CD14-positive monocyte (primary cell): ENCODE results near the gene PDCL3. TPM values are rescaled to one million over a fixed set of nuclear protein-coding genes. Genes with fewer than 3 reads are reported as not detected.

Experiments
- DNase-seq, 3 donors: peaks; one replicate each; pipeline ENCODE4 v3.0.0-alpha.2; 2011 to 2022
- H2AFZ ChIP-seq: 2 replicates; pipeline ENCODE4 v1.6.0; 2012; ENCODE audit warnings: mild to moderate bottlenecking, low read depth, low read length, inconsistent platforms; ENCODE audit not compliant: insufficient read depth, poor library complexity, severe bottlenecking
- H3K27ac ChIP-seq, 2 donors: 1 replicate in 1 of 2; 2 replicates in 1 of 2; pipeline ENCODE4 v1.5.1; 2012 to 2013; ENCODE audit warnings: low read length in 2 of 2, control low read depth in 1 of 2, inconsistent platforms in 1 of 2, low read depth in 1 of 2, mild to moderate bottlenecking in 1 of 2
- H3K27me3 ChIP-seq, 2 donors: one replicate each; pipeline versions ENCODE4 v1.6.0 to v1.6.1; 2011 to 2013; ENCODE audit warnings: low read length in 2 of 2; ENCODE audit not compliant: control insufficient read depth in 2 of 2, insufficient read depth in 2 of 2
- H3K36me3 ChIP-seq, 2 donors: replicated peaks in 1 of 2; 1 replicate in 1 of 2; 2 replicates in 1 of 2; pipeline versions ENCODE4 v1.5.1 to v1.6.1; 2012 to 2013; ENCODE audit warnings: low read length in 2 of 2, control low read depth in 1 of 2, inconsistent platforms in 1 of 2, mild to moderate bottlenecking in 1 of 2; ENCODE audit not compliant: insufficient read depth in 2 of 2, control insufficient read depth in 1 of 2
- H3K4me1 ChIP-seq, 2 donors: 1 replicate in 1 of 2; 2 replicates in 1 of 2; pipeline versions ENCODE4 v1.5.1 to v1.6.1; 2012 to 2013; ENCODE audit warnings: low read length in 2 of 2, control low read depth in 1 of 2, inconsistent platforms in 1 of 2, mild to moderate bottlenecking in 1 of 2, moderate library complexity in 1 of 2; ENCODE audit not compliant: insufficient read depth in 2 of 2, control insufficient read depth in 1 of 2
- H3K4me2 ChIP-seq: replicated peaks from 2 replicates; pipeline ENCODE3; 2012; ENCODE audit warnings: low read length, moderate library complexity, mild to moderate bottlenecking; ENCODE audit not compliant: poor library complexity, severe bottlenecking; ENCODE audit errors: extremely low read depth
- H3K4me3 ChIP-seq, 3 experiments: fragments of 200-600 bp in 1 of 3; sonication (generic) in 1 of 3; replicated peaks in 1 of 3; 1 replicate in 2 of 3; 2 replicates in 1 of 3; pipeline ENCODE4 v1.5.1; 2011 to 2013; ENCODE audit warnings: low read length in 3 of 3, mild to moderate bottlenecking in 3 of 3, control low read depth in 2 of 3, low read depth in 2 of 3, inconsistent platforms in 1 of 3, moderate library complexity in 1 of 3
- H3K79me2 ChIP-seq: 2 replicates; pipeline ENCODE4 v1.6.0; 2012; ENCODE audit warnings: mild to moderate bottlenecking, control low read depth, inconsistent platforms, low read length, moderate library complexity; ENCODE audit not compliant: insufficient read depth
- H3K9ac ChIP-seq: 2 replicates; pipeline ENCODE4 v1.6.0; 2017; ENCODE audit warnings: low read length, mild to moderate bottlenecking; ENCODE audit not compliant: insufficient read depth, poor library complexity, severe bottlenecking
- H3K9me3 ChIP-seq, 2 donors: replicated peaks in 1 of 2; 1 replicate in 1 of 2; 2 replicates in 1 of 2; pipeline versions ENCODE4 v1.5.1 to v1.6.1; 2012 to 2013; ENCODE audit warnings: low read length in 2 of 2, control low read depth in 1 of 2; ENCODE audit not compliant: control insufficient read depth in 1 of 2, insufficient read depth in 1 of 2
- H4K20me1 ChIP-seq: 2 replicates; pipeline ENCODE4 v1.6.0; 2012; ENCODE audit warnings: mild to moderate bottlenecking, low read length, control low read depth, moderate library complexity; ENCODE audit not compliant: insufficient read depth
- H3K27ac Mint-ChIP-seq, 7 donors: one replicate each; pipeline ENCODE4 v1.8.0; 2020; ENCODE audit warnings: mild to moderate bottlenecking in 7 of 7, mixed read lengths in 7 of 7, moderate library complexity in 6 of 7, inconsistent platforms in 2 of 7
- H3K27me3 Mint-ChIP-seq, 3 donors: one replicate each; pipeline ENCODE4 v1.8.0; 2021 to 2022; ENCODE audit warnings: low read depth in 3 of 3, mild to moderate bottlenecking in 3 of 3, mixed read lengths in 3 of 3, moderate library complexity in 3 of 3, inconsistent platforms in 1 of 3
- H3K36me3 Mint-ChIP-seq, 2 donors: one replicate each; pipeline ENCODE4 v1.8.0; 2020; ENCODE audit warnings: mixed read lengths in 2 of 2, inconsistent platforms in 1 of 2, mild to moderate bottlenecking in 1 of 2
- H3K4me1 Mint-ChIP-seq: one replicate; pipeline ENCODE4 v1.8.0; 2020; ENCODE audit warnings: mild to moderate bottlenecking, mixed read lengths
- H3K4me3 Mint-ChIP-seq, 2 donors: one replicate each; pipeline ENCODE4 v1.8.0; 2020; ENCODE audit warnings: mild to moderate bottlenecking in 2 of 2, mixed read lengths in 2 of 2, moderate library complexity in 1 of 2
- H3K9me3 Mint-ChIP-seq, 7 donors: one replicate each; pipeline ENCODE4 v1.8.0; 2020 to 2022; ENCODE audit warnings: mixed read lengths in 7 of 7, mild to moderate bottlenecking in 6 of 7, moderate library complexity in 6 of 7, inconsistent platforms in 2 of 7
- CTCF ChIP-seq: fragments of 200-600 bp; IDR thresholded peaks from one replicate; pipeline ENCODE4 v1.8.0; 2022; ENCODE audit warnings: antibody characterized with exemption, mild to moderate bottlenecking
- WGBS: methylation state at CpG from one replicate; pipeline ENCODE4 v1.1.5; 2013; ENCODE audit warnings: missing lambda C conversion rate; ENCODE audit not compliant: insufficient coverage; 5-methylcytosine and 5-hydroxymethylcytosine counted together
- intact Hi-C, 2 donors: fragments of 100-400 bp; cut with micrococcal nuclease; formaldehyde crosslinking; loops; one replicate each; pipeline versions ENCODE4 v1.15.0 to v1.15.1; 2023
- polyA plus RNA-seq, 3 donors: library from polyadenylated mRNA; depleted of rRNA in 1 of 3; unstranded in 2 of 3; stranded (reverse) in 1 of 3; fragments of 300-500 nt in 2 of 3; fragments of >200 nt in 1 of 3; fragmentation: Illumina TruSeq in 2 of 3; gene quantifications; 1 replicate in 2 of 3; 2 replicates in 1 of 3; pipeline ENCODE4 v1.2.3, GENCODE V29; 2012 to 2021

PDCL3 gene
- polyA plus RNA-seq, 3 donors = 15.9 to 28.4 (median 24.8) TPM

- intact Hi-C loops = no loop called here
These were observed 24.9 kb upstream of the PDCL3 start for GRCh38 chr2:100537918-100538317.

GRCh38 chr2:100539221-100539620, 23.6 kb upstream of the PDCL3 start:
- Histone ChIP-seq H3K27ac (no peak overlapping the region), H3K79me2 (no peaks in the 10 kb centered on the region), H2AFZ (no peak overlapping the region), H3K4me3 (no peak overlapping the region), H3K4me2 (no peak overlapping the region), H3K9ac (no peak overlapping the region), H3K36me3 (no peaks in the 10 kb centered on the region), H4K20me1 (no peaks in the 10 kb centered on the region), H3K9me3 (no peaks in the 10 kb centered on the region), H3K27me3 (no peaks in the 10 kb centered on the region), H3K4me1 (no peaks in the 10 kb centered on the region)
- intact Hi-C loops = no loop called here
- Mint-ChIP-seq H3K36me3 (no peaks in the 10 kb centered on the region), H3K27ac (no peak overlapping the region), H3K4me1 (peaks cover 5% of the 10 kb centered on the region), H3K9me3 (peaks cover 0 to 9% (median 4%) of the 10 kb centered on the region in 7 donors), H3K4me3 (no peak overlapping the region), H3K27me3 (peaks cover 3 to 7% (median 6%) of the 10 kb centered on the region in 3 donors)
- no peak for DNase-seq
- no peak for TF ChIP-seq CTCF
- 80% methylated on average over 1 of the region's 1 CpG for WGBS

More at GRCh38 chr2:100537918-100538317, 24.9 kb upstream of the PDCL3 start:
- no peak overlapping the region for H3K4me3 ChIP-seq
- no peaks in the 10 kb centered on the region for H3K79me2 ChIP-seq
- no peaks in the 10 kb centered on the region for H3K4me1 ChIP-seq
- no peak overlapping the region for H2AFZ ChIP-seq
- H3K4me2 ChIP-seq = no peak overlapping the region
- no peak for DNase-seq
- Mint-ChIP-seq H3K36me3 (no peaks in the 10 kb centered on the region), H3K27ac (no peak overlapping the region), H3K9me3 (peaks cover 0 to 11% (median 6%) of the 10 kb centered on the region in 7 donors), H3K4me1 (peaks cover 5% of the 10 kb centered on the region), H3K4me3 (no peak overlapping the region), H3K27me3 (peaks cover 3 to 7% (median 6%) of the 10 kb centered on the region in 3 donors)
- no peaks in the 10 kb centered on the region for H3K9me3 ChIP-seq
- no peaks in the 10 kb centered on the region for H4K20me1 ChIP-seq
- no peaks in the 10 kb centered on the region for H3K36me3 ChIP-seq
- WGBS = 87% methylated on average over 9 of the region's 9 CpGs
- H3K27me3 ChIP-seq = no peaks in the 10 kb centered on the region
- H3K27ac ChIP-seq = no peak overlapping the region
- no peak overlapping the region for H3K9ac ChIP-seq
- no peak for TF ChIP-seq CTCF
